HK-2 (cell line): ENCODE results near the gene SOX3.

Experiments
- DNase-seq: peaks from one replicate; pipeline ENCODE4 v3.0.0-alpha.2; 2018; ENCODE audit not compliant: unreplicated experiment

Gene SOX3

DNA sequence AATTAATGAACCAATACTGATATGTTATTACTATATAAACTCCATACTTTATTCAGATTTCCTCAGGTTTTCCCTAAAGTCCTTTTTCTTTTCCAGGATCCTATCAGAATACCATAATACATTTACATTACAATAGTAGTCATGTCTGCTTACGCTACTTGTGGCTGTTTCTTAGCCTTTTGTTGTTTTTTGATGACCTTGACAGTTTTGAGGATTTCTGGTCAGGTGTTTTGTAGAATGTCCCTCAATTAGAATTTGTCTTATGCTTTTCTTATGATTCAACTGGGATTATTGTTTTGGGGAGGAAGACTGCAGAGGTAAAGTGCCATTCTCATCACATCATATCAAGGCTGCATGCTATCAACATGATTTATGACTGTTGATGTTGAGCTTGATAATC, 9.1 kb downstream of the SOX3 start:
- no peak for DNase-seq

DNA sequence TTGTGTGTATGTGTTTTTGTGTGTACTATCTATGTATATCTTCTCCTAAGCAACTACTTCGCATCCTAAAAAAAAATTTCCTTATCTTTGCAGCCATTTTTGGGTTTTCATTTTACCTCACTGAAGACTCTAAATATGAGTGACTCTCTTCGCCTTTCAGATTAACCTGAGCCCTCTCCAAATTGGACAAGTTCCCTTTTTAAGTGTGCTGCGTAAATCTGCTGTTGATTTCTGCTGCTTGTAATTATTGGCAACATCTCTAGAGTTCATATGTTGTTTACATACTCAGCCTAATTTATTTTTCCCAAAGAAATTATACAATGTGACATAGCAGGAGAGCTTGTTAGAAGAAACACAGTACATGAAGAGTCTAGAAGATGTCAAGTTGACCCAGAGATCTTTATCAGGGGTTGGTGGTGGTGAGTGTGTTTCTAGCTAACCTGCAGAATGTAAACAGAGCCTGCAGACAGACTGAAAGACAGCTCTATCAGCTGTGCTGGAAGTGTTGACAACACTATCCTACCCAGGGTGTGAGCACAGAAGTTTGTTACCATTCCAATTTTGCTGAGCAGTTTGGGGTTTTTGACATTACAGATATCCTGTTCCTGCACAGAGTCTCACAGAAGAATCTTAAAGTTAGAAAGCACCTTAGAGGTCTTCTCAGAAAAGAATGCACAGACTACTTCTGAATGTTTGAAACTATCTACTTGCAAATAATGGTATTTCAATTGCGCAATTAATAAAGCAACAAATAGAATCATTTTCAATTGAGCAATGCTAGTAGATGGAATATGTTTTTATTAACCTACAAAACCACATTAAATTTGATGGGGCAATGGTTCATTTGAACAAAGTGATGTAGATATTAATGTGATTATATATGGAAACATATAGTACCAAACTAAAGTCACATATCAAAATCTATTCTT, 12.5 kb downstream of the SOX3 start:
- DNase-seq, result no peak

DNA sequence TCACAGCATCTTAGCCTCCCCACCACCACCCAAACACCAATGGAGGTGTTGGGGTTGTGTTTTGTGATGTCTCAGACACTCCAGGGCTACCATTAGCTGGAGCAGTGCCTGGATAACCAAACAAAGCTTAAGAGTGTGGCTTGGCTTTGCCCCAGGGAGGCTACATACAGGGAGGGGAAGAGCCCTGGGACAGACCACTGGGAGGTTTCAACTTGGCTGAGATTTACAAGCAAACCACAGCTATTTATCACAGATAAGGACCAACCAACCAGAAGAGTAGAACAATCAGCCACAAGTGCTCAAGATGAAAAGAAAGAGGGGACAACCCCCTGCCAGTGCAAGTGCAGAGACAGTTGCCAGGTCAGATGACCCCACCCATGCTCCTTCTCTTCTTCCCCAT, 24.1 kb downstream of the SOX3 start:
- DNase-seq, result no peak

DNA sequence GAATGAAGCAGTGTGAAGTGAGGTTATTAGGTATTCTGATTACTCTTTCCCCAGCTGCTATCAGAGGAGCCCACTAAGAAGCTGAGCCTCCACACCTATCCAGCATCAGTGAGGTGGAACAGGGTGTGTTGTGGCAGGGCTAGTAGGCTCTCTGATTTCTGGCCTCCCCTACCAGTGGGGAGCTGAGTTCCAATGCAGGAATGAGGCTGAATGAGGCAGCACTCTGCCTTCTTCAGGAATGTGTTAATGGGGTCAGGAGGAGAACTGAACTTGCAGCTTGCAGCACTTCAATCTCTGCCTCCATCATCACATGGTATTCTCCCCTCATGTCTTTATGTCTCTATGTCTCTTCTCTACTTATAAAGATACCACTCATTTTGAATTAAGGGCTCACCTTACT, 26.9 kb downstream of the SOX3 start:
- no peak for DNase-seq

DNA sequence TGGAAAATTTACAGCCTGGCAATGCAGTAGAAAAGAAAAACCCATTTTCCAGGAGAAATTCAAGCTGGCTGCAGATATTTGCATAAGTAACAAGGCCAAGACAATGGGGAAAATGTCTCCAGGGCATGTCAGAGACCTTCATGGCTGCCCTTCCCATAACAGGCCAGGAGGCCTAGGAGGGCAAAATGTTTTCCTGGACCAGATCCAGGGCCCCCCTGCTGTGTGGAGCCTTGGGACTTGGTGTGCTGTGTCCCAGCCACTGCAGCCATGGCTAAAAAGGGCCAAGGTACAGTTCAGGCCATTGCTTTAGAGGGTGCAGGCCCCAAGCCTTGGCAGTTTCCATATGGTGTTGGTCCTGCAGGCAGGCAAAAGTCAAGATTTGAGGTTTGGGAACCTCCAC, 29.8 kb downstream of the SOX3 start:
- DNase-seq, result no peak

DNA sequence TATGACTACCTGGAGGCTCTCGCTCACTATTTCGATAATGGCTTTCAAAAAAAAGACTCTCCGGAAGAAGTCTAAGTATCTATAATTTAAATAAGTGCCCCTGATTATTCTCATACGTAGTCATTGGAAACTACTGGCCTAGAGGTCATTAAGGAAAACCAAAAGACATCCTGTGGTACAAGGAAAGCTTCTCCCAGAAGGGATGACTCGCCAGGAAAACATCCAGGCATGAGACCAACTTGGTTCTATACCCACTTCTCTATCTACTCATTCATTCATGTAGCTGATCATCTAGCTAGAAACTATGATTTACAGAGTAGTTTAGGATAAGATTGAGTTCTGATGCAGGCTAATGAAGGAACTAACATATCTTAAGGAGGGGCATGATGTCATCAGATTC, 37.7 kb downstream of the SOX3 start:
- DNase-seq, result no peak
